GM12875 (cell line): Measurements from ENCODE around the gene SERGEF.

Source experiments
- H3K4me3 ChIP-seq: one replicate; pipeline ENCODE4 v1.5.1; 2011; ENCODE audit warnings: low read depth, low read length, control low read depth
- CTCF ChIP-seq: IDR thresholded peaks from 2 replicates; pipeline ENCODE4 v1.5.1; 2011; ENCODE audit warnings: low read depth, mild to moderate bottlenecking, control low read depth, inconsistent platforms, low read length, moderate library complexity, borderline replicate concordance; ENCODE audit not compliant: insufficient read depth

The SERGEF gene

GRCh38 chr11:18012906-18013781 lies at the start of gene SERGEF:
Gene SERGEF (minus strand): TSS chr11:18013047. CDS start chr11:18013010, 37 bp downstream.
- H3K4me3 ChIP-seq: peak within 1 kb of the TSS; percentile 87
- no peak for TF ChIP-seq CTCF

DNA sequence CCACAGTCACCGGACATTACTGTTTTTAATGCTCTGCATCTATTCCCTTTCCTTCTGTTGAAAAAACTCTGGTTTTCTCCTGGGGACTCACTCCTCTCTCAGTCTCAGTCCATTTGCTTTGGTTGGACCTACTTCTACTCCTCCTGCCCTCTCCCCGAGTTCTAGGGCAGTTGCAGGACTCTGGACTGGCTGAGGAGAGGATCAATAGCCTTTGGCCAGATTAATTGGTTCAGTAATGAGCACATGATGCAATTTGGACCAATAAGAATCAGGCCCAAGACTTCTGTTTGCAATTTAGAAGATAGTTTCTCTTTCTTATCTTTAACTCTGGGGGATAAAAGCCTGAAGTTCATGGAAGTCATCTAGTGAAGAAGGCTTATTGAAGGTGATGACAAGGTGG lies 48.5 kb upstream of the SERGEF start:
- no peak overlapping the region for H3K4me3 ChIP-seq
- no peak for TF ChIP-seq CTCF

- TF ChIP-seq CTCF: no peak
- H3K4me3 ChIP-seq: no peak overlapping the region
Measured at GRCh38 chr11:18056561-18057181, 43.8 kb upstream of the SERGEF start.

DNA sequence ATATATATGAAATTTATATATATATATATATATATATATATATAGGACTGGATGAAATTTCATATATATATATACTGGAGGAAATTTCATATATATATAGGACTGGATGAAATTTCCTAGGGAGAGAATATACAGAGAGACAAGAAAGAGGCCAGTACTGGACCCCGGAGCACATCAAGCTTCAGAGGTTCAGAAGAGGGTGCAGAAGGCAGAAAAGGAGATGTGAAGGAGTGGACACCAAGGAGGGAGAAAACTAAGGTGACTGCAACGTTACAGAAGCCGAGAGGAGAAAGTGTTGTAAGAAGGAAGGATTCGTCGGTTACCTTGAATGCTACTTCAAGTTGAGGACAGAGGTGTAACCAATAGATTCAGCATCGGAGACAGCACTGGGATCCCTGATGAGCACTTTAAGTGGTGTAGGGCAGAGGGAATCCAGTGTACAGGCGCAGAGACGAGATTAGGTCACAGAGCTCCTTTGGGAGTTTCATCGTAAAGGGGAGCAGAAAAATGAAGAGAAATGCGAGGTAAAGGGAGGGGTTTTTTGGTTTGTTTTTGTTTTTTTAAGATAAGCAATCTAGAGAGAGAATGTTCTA lies 41.8 kb upstream of the SERGEF start:
- TF ChIP-seq CTCF: no peak
- no peak overlapping the region for H3K4me3 ChIP-seq

- no peak for TF ChIP-seq CTCF
- no peak overlapping the region for H3K4me3 ChIP-seq
Measured at GRCh38 chr11:18050848-18051247, 38.0 kb upstream of the SERGEF start.

DNA sequence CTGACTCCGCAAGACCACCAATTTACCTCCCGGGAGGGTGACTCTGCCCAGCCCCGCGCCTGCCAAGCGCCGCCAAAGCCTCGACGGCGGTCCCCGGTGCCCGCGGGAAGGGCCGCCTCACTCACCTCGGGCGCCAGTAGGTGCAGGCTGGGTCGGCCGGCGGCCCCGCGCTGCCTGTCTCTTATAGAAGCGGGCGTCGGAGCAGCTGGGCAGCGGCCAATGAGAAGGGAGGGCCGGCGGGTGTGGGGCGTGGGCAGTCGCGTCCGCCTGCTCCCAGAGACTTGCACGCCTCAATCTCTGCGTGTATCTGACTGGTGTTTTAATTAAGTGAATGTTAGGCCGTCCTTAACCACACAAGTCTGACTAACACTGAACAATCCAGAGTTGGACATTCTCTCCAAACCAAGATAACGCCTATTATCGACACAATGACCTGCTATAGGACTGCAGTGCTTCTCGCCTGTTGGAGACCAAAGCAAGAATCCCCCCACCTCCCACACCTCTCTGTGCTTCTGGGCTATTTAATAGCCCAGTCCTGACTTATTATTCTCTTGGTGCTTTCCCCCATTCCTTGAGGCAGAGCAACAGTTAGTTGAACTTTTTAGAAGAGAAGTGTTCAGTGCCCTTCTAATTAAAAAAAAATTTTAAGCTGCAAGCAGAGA lies 33.4 kb upstream of the SERGEF start, which contains the start of gene TPH1:
TSS of gene TPH1 (minus strand) at position 154 of the 662 bp plus-strand sequence. CDS start 5,507 bp downstream, outside the sequence.
- no peak for TF ChIP-seq CTCF
- no peak within 1 kb of the TSS for H3K4me3 ChIP-seq
